T follicular helper cell (primary cell): ENCODE results near the gene TLE3.

Source experiments
- DNase-seq: peaks from one replicate; pipeline ENCODE4 v3.0.0-alpha.2; 2020; ENCODE audit warnings: low read depth

Gene TLE3

DNA sequence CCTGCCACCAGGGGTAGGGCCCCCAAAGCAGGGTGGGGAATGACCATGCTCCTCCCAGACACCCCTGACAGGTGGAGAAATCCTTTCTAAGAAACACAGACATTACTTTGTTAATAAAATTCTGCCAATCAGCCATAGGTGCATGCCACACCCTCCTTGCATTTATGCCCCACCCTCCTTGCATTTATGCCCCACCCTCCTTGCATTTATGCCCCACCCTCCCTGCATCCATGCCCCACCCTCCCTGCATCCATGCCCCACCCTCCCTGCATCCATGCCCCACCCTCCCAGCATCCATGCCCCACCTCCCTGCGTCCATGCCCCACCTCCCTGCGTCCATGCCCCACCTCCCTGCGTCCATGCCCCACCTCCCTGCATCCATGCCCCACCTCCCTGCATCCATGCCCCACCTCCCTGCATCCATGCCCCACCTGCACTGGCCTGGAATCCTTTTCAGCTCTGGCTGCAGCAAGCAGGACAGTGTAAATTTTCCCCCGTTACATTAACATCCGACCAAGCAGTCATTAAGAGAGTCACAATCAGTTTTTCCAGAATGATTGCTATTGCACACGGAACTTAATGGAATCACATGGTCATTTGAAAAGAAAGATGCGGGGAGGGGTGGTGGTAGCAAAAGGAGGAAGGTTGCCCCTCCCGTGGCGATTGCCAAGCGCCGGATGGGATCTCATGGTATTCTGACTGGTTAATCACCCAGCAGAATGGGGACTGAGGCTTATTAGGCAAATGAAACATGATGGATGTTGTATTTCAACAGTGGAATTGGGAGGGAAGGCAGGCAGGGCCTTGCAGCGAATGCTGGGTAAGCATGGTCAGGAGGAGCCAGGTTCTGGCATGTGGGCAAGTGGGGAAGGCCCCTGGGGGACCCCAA, 91.2 kb downstream of the TLE3 start:
- no peak for DNase-seq

DNA sequence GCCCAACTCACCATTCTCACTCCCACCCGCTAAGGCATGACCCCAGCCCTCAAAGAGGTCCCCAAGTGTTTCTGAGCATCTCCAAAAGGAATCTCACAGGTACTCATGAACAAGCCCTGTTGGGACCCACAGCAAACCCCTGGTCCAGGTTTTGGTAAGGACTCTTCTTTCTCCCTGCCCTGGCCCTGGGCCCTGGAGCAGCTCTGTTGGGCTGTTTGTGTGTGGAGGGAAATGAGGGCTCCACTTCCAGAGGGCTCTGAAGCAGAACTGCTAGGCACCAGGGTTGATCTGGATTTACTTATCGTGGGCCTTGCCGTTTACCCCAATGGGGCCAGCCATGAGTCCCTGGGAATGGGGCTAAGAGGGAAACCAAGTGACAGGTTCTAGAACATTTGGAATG, 92.9 kb downstream of the TLE3 start:
- DNase-seq, result no peak

DNA sequence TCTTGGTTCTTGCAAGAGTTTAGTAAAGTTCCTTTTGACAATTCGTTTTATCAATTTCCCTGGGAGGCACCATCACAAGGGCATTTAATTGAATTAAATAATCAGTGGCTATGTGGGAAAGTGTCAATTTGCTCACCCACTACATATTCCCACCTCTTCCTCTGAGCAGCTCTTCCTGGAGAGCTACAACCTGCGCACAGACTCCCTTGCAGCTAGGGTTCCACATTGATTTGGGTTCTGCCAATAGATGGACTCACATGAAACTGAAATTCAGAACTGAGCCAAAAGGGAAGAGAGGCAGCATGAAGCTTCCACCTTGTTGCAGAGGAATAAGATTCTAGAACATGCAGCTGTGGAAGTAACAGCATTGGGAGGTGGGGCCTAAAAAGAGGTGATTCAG, 94.8 kb downstream of the TLE3 start:
- DNase-seq, result no peak

DNA sequence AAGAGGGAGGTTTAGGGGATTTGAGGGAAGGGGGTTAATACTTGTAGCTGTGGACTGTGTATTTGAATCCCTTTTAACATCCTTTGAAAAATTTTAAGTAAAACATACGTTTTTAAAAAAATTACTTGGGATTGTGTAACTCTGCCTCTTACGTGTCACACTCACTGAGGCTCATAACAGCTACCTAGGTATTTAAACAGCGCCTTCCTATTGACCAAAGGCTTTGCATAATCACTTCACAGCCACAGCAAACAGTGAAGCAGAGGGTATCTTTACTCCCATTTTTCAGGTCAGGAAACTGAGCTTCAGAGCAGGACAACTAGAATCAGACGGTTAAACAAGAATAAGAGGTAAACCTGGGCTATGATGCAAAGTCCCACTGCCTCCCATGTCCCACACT, 95.9 kb downstream of the TLE3 start:
- no peak for DNase-seq

DNA sequence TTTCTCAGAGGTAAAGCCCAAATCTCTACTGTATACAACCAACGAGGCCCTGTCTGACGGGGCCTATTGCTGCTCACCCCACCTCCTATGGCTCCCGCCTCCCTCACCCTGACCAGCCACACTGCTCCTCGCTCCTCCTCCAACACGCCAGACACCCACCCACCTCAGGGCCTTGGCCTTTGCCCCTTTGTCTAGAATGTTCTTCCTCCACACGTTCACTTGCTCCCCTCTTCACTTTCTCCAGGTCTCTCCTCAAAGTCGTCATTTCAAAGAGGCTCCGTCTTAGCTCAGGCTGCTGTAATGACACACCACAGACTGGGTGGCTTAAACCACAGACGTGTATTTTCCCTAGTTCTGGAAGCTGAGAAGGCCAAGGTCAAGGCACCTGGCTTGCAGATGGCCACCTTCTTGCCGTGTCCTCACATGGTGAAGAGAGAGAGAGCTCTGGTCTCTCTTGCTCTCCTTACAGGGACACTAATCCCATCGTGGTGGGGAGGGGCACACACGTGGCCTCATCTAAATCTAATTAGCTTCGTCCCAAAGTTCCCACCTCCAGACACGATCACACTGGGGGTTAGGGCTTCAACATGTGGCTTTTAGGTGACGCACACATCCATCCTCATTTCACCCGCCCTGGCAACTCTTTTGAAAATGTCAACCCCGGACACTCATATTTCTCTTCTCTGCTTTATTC, 98.2 kb downstream of the TLE3 start:
- DNase-seq, result no peak

DNA sequence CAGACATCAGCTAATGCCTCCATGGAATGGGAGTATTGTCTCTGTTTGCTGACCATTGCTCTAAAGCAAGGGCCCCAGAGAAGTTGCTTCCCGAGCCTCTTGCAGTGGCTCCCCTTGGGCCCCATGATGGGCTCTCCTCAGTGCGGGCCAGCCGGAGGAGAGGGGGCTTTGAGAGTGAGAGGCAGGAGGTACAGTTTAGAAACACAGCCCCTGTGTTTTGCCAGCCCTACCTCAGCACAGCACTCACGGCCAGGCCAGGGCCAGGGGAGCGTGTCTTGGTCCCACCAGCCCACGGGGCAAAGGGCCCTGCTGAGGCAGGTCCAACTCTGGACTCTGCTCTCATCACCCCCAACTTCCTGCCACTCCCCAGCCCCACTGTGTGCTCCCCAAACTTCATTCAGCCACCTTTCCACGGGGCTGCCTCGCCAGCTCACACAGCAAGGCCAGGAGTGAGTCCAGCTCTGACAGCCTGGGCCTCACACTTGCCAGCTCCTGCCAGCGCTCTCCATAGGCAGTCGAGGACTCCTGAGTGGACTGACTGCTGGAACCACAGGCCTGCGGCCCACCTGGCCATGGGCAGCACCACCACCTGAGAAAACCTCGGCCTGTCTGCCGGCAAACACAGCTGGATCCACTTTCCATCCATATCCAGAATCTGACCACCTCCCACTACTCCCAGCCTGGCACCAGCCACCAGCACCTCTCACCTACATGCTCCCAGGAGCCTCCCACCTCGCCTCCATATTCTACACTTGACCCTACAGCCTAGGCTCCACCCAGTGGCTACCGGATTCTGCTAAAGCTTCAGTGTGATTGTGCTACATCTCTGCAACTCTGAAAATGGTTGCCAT, 99.0 kb downstream of the TLE3 start:
- no peak for DNase-seq

DNA sequence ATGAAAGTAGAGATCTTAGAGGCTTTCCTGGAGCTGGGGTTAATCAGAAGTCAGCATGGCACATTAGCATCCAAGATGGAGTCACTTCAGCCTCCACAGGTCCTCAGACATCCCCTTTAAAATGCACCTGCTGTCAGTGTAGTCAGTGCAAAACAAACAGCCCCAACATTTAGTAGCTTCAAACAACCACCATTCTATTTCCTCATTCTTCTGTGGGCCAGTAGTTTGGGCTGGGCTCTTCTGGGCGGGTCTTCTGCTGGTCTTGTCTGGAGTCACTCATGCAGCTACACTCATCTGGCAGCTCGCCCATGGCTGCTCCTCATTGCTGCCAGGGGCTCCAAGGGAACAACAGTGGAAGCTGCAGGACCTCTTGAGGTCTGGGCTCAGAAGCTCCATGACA, 99.9 kb downstream of the TLE3 start:
- no peak for DNase-seq
